NB4 (cell line): ENCODE data around the gene MYO15A.

Experiments used
- DNase-seq: peaks from one replicate; pipeline ENCODE4 v3.0.0; 2010; ENCODE audit warnings: low read depth
- H3K4me3 ChIP-seq: one replicate; pipeline ENCODE4 v1.5.1; 2011; ENCODE audit warnings: mild to moderate bottlenecking, low read depth, low read length, moderate library complexity
- CTCF ChIP-seq: IDR thresholded peaks from one replicate; pipeline ENCODE4 v1.5.1; 2012; ENCODE audit warnings: low read depth, low read length
- MYC ChIP-seq: IDR thresholded peaks from 2 replicates; pipeline ENCODE4 v1.6.1; 2011; ENCODE audit warnings: low read depth, low read length
- POLR2A ChIP-seq: IDR thresholded peaks from 2 replicates; pipeline ENCODE4 v1.6.1; 2011; ENCODE audit warnings: mild to moderate bottlenecking; ENCODE audit not compliant: insufficient read length; ENCODE audit errors: extremely low read depth
- TF ChIP-seq, protein P1 (sequence below): IDR thresholded peaks from 2 replicates; pipeline ENCODE4 v1.6.1; 2011; ENCODE audit warnings: low read depth, low read length

Gene MYO15A

GRCh38 chr17:18115517-18115916 is 7.0 kb downstream of the MYO15A start:
- H3K4me3 ChIP-seq = no peak overlapping the region
- no peak for DNase-seq
- TF ChIP-seq POLR2A (no peak), MYC (no peak), CTCF (no peak)
- TF ChIP-seq, protein P1, sequence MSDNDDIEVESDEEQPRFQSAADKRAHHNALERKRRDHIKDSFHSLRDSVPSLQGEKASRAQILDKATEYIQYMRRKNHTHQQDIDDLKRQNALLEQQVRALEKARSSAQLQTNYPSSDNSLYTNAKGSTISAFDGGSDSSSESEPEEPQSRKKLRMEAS = no peak

DNA sequence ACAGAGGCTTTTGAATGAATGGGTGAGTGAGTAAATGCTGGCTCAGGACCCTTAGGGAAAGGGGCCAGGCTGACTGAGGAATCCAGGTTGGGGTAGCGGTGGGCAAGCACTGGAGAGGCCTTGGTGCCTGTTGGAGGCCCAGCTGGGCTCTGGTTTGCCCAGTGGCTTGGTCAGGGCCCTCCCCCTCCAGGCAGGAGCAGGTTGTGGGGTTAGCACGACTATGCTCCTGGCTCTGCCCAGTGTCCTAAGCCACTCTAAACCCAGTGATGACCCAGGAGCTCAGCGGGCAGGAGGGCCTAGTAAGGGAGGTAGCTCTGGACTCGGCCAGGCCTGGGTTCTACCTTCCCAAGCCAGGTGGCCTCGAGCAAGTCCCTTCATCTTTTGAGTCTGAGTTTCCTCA is 7.5 kb downstream of the MYO15A start:
- TF ChIP-seq, protein P1 = no peak
- TF ChIP-seq CTCF (no peak), MYC (no peak), POLR2A (no peak)
- DNase-seq = no peak
- H3K4me3 ChIP-seq = no peak overlapping the region

- H3K4me3 ChIP-seq = no peak overlapping the region
- TF ChIP-seq MYC (no peak), CTCF (no peak), POLR2A (no peak)
- TF ChIP-seq, protein P1 = no peak
- DNase-seq = no peak
Measured at GRCh38 chr17:18117533-18117932, 9.0 kb downstream of the MYO15A start.

DNA sequence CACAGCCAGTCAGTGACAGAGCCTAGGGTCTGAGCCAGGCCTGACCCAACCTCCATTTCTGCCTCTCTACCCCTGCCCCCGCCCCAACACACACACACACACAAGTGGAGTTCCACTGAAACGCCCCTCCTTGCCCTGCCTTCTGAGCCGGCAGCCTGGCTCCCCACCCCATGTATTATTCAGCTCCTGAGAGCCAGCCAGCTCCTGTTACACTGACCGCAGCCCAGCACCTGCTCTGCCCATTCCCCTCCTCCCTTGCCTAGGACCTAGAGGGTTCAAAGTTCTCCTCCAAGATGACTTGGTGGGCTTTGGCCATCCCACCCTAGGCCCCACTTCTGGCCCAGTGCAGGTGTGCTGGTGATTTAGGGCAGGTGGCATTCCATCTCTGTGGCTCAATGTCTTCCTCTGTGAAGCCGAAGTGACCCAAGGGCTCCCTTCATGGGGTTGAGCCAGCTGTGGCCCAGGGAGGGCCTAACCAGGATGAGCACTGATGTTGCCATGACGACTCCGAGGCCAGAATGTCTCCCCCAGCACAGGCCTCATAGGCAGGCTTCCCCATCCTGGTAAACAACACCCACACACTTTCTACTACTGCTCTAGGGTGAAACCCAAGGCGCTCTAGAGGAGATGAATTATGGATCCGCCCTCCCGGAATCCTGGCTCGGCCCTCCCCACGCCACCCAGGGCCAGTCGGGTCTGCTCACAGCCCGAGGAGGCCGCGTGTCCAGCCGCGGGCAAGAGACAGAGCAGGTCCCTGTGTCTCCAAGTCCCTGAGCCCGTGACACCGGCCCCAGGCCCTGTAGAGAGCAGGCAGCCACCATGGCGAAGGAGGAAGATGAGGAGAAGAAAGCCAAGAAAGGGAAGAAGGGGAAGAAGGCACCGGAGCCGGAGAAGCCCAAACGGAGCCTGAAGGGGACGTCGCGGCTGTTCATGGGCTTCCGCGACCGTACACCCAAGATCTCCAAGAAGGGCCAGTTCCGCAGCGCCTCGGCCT is 9.7 kb downstream of the MYO15A start:
- TF ChIP-seq CTCF (no peak), POLR2A (no peak), MYC (no peak)
- TF ChIP-seq, protein P1 = no peak
- no peak overlapping the region for H3K4me3 ChIP-seq

GRCh38 chr17:18119166-18119745 is 10.7 kb downstream of the MYO15A start:
- no peak for DNase-seq
- no peak for TF ChIP-seq POLR2A
- TF ChIP-seq CTCF = no peak
- TF ChIP-seq, protein P1 = no peak
- TF ChIP-seq MYC = no peak
- no peak overlapping the region for H3K4me3 ChIP-seq

More for the DNA sequence above, 9.7 kb downstream of the MYO15A start:
- no peak for DNase-seq
